ENCODE results near the gene PRPF40A.
A peak's percentile ranks its signal among the peaks of the same experiment; 100 is the strongest.

Gene PRPF40A

DNA sequence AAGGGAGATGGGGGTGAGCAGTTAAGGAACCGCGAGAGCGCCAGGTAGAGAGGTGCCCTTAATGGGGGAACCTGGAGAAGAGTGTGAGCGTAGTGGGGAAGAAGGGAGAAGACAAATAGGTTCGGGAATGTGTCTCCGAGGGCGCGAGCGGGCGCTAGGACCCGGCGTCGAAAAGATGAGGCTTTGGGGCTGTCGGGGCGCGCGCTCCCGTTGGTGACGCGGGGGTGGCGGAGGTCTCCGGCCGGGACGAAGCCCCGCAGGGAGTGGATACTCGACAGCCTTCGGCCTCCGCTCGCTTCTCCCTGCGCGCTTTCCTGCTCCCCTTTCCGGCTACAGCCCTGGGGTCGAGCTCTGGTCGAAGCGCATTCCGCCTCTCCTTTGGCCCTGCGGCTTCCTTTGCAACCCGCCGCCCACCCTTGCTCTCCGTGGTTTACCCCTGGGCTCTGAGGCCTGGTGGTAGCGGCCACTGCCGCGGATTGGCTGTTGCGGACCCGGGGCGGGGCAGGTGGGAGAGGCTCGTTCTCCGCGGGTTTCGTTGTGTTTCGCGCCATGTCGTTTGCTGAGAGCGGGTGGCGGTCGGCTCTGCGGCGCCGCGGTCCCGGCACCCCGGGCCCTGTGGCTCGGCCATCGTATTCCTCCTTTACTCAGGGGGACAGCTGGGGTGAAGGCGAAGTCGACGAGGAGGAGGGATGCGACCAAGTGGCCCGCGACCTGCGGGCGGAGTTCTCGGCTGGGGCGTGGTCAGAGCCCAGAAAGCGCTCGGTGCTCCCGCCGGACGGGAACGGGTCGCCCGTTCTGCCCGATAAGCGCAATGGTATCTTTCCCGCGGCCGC lies 1.0 kb upstream of the PRPF40A start, which contains the start of gene ARL6IP6:
Gene ARL6IP6 (plus strand): TSS at position 545 of the 833 bp plus-strand sequence. CDS start 5 bp downstream, at position 550.
- peak; percentile 87 to 92 for DNase-seq (ENCODE audit: low read depth in 2 of 2)

DNA sequence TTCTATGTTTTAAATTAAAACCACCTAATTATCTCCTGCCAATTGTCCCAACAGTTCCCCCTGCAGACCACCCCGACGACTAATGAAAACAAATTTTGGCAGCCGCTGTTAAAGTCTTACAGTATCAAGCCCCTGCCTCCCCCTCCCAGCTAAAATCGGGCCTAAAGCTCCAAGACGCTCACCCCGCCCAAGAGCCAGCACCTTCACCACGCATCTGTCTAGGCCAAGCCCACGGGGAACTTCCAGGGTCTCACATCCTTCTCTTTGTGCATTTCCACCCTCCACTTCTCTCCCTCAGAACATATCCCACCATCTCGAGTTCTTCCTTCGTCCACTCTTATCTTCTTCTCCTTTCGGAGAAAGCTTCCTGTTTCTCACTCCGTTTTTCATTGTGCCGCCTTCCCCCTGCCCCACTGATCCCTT lies 445 bp downstream of the PRPF40A start:
- DNase-seq (ENCODE audit: low read depth in 2 of 2) = peak in 1 of 2 donors; percentile 8

DNA sequence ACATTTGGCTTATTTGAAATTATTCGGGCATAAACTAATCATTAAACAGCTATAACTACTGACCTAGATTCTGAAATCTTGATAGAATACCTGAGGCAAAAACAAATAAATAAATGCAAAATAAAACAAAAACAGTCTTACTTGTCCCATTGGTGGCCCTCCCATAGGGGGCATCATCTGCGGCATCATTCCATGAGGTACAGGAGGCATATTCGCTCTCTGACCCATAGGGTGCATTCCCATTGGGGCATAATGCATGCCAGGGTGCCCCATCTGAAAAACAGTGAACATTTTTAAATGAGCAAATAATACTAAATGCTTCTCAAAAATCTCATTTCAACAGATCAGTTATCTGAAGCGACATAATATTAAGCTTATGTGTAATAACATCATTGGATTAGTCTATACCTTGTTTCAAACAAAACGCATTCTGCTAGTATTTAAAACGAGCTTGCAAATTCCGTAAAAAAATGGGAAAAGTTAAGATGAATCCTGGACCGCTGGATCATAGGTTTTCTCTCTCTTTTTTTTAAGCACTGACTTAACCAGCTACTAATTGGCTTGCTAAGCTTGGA lies 1.3 kb downstream of the PRPF40A start:
- no peak for DNase-seq (ENCODE audit: low read depth in 2 of 2)

GRCh38 chr2:152715112-152715511 lies 2.1 kb downstream of the PRPF40A start:
- no peak for DNase-seq (ENCODE audit: low read depth in 2 of 2)

- no peak for DNase-seq (ENCODE audit: low read depth in 2 of 2)
These were observed 6.5 kb downstream of the PRPF40A start for GRCh38 chr2:152710713-152711112.

DNA sequence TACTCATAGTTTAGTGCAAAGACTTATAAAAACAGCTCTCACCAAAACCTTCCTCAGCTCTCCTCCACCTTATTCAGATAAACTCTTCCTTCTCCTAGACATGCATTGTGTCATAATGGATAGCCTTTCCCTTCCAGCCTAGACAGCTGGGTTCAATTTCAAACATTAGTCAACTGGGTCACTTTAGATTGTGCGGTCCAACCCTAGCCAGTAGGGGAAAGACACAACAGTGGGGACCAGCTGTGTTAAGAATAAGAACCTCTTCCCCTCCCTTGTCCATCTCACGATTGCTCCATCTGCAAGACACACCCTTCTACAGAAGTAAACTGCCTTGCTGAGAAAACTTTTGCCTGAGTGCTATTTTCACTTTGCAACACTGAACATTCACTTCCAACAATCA lies 8.5 kb downstream of the PRPF40A start:
- DNase-seq (ENCODE audit: low read depth in 2 of 2) = no peak

DNA sequence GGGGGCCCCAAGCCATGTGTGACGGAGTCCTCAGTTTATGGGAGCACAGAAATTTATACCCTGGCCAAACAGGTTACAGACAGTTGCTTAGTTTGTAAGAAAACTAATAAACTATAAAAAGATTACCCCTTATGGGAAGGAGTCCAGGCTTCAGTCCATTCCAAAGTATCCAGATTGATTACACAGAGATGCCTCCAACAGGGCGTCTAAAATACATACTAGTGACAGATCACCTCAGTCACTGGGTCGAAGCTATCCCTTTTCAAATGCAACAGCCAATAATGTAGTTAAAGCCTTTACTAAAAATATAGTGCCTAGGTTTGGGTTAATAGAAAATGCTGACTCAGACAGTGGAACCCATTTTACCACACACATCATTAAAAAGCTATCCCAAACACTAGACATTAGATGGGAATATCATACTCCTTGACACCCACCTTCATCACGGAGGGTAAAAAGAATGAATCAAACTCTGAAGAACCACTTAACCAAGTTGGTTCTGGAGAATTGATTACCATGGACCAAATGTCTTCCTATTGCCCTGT lies 10.7 kb downstream of the PRPF40A start:
- DNase-seq (ENCODE audit: low read depth in 2 of 2) = no peak

- DNase-seq (ENCODE audit: low read depth in 2 of 2) = no peak
These were observed 16.1 kb downstream of the PRPF40A start for GRCh38 chr2:152701198-152701597.

- DNase-seq (ENCODE audit: low read depth in 2 of 2) = no peak
These were observed 20.8 kb downstream of the PRPF40A start for GRCh38 chr2:152696476-152696875.

GRCh38 chr2:152695763-152696162 lies 21.5 kb downstream of the PRPF40A start:
- DNase-seq (ENCODE audit: low read depth in 2 of 2) = no peak

DNA sequence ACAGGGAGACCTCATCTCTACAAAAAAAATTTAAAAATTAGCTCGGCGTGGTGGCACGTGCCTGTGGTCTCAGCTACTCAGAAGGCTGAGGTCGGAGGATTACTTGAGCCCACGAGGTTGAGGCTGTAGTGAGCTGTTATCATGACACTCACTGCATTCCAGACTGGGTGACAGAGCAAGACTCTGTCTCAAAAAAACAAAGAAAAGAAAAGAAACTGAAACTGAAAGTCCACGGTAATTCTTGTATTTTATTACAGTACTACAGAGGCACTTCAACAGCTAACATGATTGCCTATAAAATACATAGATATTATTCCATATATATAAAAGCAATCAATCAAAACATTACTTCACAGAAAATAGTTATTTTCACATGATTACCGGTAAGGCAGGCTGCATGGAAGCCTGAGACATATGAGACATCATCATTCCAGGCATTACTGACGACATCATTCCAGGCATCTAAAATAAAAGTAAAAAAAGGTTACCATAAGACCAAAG lies 23.1 kb downstream of the PRPF40A start:
- DNase-seq (ENCODE audit: low read depth in 2 of 2) = peak; percentile 16 to 39

DNA sequence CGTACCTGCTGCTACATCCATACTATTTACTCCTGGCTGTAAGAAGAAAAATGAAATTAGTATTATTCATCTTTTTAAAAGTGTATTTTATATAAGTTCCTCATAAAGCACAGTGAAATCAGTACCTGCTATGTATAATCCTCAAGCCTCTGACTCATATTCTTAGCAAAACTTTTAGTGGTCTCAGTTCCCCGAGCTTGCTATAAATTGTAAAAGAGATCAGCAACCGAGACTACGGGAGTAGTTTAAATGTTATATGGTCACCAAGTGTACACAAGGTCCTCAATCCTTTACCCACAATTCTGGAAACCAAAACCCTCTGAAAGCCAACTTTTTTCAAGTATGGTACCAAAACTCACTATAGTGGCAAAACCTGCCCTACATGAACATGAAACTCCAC lies 24.2 kb downstream of the PRPF40A start:
- DNase-seq (ENCODE audit: low read depth in 2 of 2) = no peak

- DNase-seq (ENCODE audit: low read depth in 2 of 2) = no peak
These were observed 30.9 kb downstream of the PRPF40A start for GRCh38 chr2:152686321-152686720.

- DNase-seq (ENCODE audit: low read depth in 2 of 2) = no peak
These were observed 33.9 kb downstream of the PRPF40A start for GRCh38 chr2:152683400-152683799.

GRCh38 chr2:152682663-152683062 lies 34.6 kb downstream of the PRPF40A start:
- DNase-seq (ENCODE audit: low read depth in 2 of 2) = no peak

- DNase-seq (ENCODE audit: low read depth in 2 of 2) = no peak
These were observed 38.5 kb downstream of the PRPF40A start for GRCh38 chr2:152678808-152679207.

DNA sequence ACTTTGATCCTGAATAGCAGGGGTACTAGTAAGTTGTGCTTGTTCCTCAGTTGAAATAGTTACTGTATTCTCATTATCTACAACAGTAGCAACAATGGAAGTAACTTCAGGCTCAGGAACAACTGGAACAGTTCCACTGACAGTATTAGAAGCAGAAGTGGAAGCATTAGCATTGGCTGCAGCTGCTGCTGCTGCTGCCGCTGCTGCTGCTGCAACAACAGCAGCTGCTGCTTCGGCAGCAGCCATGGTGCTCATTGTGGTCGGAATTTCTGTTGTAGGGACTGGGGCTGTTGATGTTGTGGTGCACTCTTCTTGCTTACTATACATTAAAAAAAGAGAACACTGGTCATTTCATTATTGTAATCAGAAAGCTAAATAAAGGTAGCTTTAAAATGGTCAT lies 40.8 kb downstream of the PRPF40A start:
- no peak for DNase-seq (ENCODE audit: low read depth in 2 of 2)

GRCh38 chr2:152674334-152674733 lies 42.9 kb downstream of the PRPF40A start:
- DNase-seq (ENCODE audit: low read depth in 2 of 2) = no peak

GRCh38 chr2:152664725-152665124 lies 52.5 kb downstream of the PRPF40A start:
- DNase-seq (ENCODE audit: low read depth in 2 of 2) = no peak

GRCh38 chr2:152661076-152661475 lies 56.2 kb downstream of the PRPF40A start:
- no peak for DNase-seq (ENCODE audit: low read depth in 2 of 2)

- DNase-seq (ENCODE audit: low read depth in 2 of 2) = no peak
These were observed 59.0 kb downstream of the PRPF40A start for GRCh38 chr2:152658221-152658620.

GRCh38 chr2:152657043-152657442 lies 60.2 kb downstream of the PRPF40A start:
- DNase-seq (ENCODE audit: low read depth in 2 of 2) = no peak

GRCh38 chr2:152655880-152656279 lies 61.4 kb downstream of the PRPF40A start:
- DNase-seq (ENCODE audit: low read depth in 2 of 2) = no peak
